Neural cell (in vitro differentiated cells): ENCODE results near the gene CYB561. TPM values are rescaled to one million over a fixed set of nuclear protein-coding genes. Genes with fewer than 3 reads are reported as not detected.
A peak's percentile ranks its signal among the peaks of the same experiment; 100 is the strongest.

Experiments used
- H2AFZ ChIP-seq: fragments of 200-600, 300-800 bp; sonication (generic), shearing (Covaris generic); 2 replicates; pipeline ENCODE4 v1.6.0; 2014; ENCODE audit warnings: low read depth, mild to moderate bottlenecking, antibody characterized with exemption, low read length, moderate library complexity
- H3F3A ChIP-seq: fragments of 200-600 bp; shearing (Covaris generic); 2 replicates; pipeline ENCODE4 v1.6.1; 2016; ENCODE audit warnings: mild to moderate bottlenecking, moderate library complexity, mixed read lengths, antibody characterized with exemption, low read length; ENCODE audit not compliant: insufficient read depth, poor library complexity, severe bottlenecking
- H3K27ac ChIP-seq: fragments of 200-600, 300-800 bp; sonication (generic), shearing (Covaris generic); 2 replicates; pipeline ENCODE4 v1.5.1; 2014; ENCODE audit warnings: mild to moderate bottlenecking, low read length, moderate library complexity
- H3K27me3 ChIP-seq: fragments of 300-800, 200-600 bp; sonication (generic), shearing (Covaris generic); 2 replicates; pipeline ENCODE4 v1.6.0; 2014; ENCODE audit warnings: mild to moderate bottlenecking, low read depth, low read length, moderate library complexity; ENCODE audit not compliant: insufficient read depth
- H3K36me3 ChIP-seq: fragments of 300-800, 200-600 bp; sonication (generic), shearing (Covaris generic); 2 replicates; pipeline ENCODE4 v1.5.1; 2014; ENCODE audit warnings: mild to moderate bottlenecking, antibody characterized with exemption, low read length, moderate library complexity; ENCODE audit not compliant: insufficient read depth
- H3K4me2 ChIP-seq: fragments of 300-800, 200-600 bp; sonication (generic), shearing (Covaris generic); 2 replicates; pipeline ENCODE4 v1.6.0; 2014; ENCODE audit warnings: mild to moderate bottlenecking, low read length
- H3K4me3 ChIP-seq: fragments of 300-800, 200-600 bp; sonication (generic), shearing (Covaris generic); 2 replicates; pipeline ENCODE4 v1.5.1; 2014; ENCODE audit warnings: mild to moderate bottlenecking, low read length, moderate library complexity
- H3K79me2 ChIP-seq: fragments of 200-600 bp; shearing (Covaris generic); replicated peaks from 2 replicates; pipeline ENCODE4 v1.6.0; 2014; ENCODE audit warnings: mild to moderate bottlenecking, low read length, moderate library complexity; ENCODE audit not compliant: insufficient read depth
- H3K9ac ChIP-seq: fragments of 300-800, 200-600 bp; sonication (generic), shearing (Covaris generic); 2 replicates; pipeline ENCODE4 v1.6.1; 2016; ENCODE audit warnings: mild to moderate bottlenecking, low read length, mixed read lengths
- H3K9me2 ChIP-seq: fragments of 200-600 bp; shearing (Covaris generic); 2 replicates; pipeline ENCODE4 v1.6.1; 2016; ENCODE audit warnings: mild to moderate bottlenecking, low read length, mixed read lengths; ENCODE audit not compliant: insufficient read depth
- H3K9me3 ChIP-seq: fragments of 200-600, 300-800 bp; sonication (generic), shearing (Covaris generic); 2 replicates; pipeline ENCODE4 v1.6.1; 2016; ENCODE audit warnings: mild to moderate bottlenecking, mixed run types, low read length, moderate library complexity, mixed read lengths
- H4K20me1 ChIP-seq: fragments of 200-600 bp; shearing (Covaris generic); 2 replicates; pipeline ENCODE4 v1.6.1; 2016; ENCODE audit warnings: mild to moderate bottlenecking, mixed run types; ENCODE audit not compliant: insufficient read depth
- EP300 ChIP-seq: fragments of 450-650 bp; conservative IDR thresholded peaks from 2 replicates; pipeline ENCODE4 v1.6.1; 2014; ENCODE audit warnings: antibody characterized with exemption, mild to moderate bottlenecking, moderate library complexity; ENCODE audit not compliant: poor library complexity, severe bottlenecking
- EZH2 ChIP-seq: fragments of 200-600, 300-800 bp; shearing (Covaris generic), sonication (generic); IDR thresholded peaks from 2 replicates; pipeline ENCODE4 v1.6.1; 2014; ENCODE audit warnings: antibody characterized with exemption, low read length, borderline replicate concordance, mild to moderate bottlenecking; ENCODE audit not compliant: insufficient read depth, poor library complexity, severe bottlenecking
- MXI1 ChIP-seq: fragments of 450-650 bp; conservative IDR thresholded peaks from 2 replicates; pipeline ENCODE4 v1.6.1; 2014; ENCODE audit warnings: antibody characterized with exemption, mild to moderate bottlenecking; ENCODE audit not compliant: poor library complexity, severe bottlenecking
- POLR2AphosphoS5 ChIP-seq: IDR thresholded peaks from 2 replicates; pipeline ENCODE4 v1.6.1; 2012
- RAD21 ChIP-seq: fragments of 450-650 bp; conservative IDR thresholded peaks from 2 replicates; pipeline ENCODE4 v1.6.1; 2014; ENCODE audit warnings: antibody characterized with exemption, mild to moderate bottlenecking, moderate library complexity
- SMC3 ChIP-seq: fragments of 450-650 bp; conservative IDR thresholded peaks from 2 replicates; pipeline ENCODE4 v1.6.1; 2014; ENCODE audit warnings: antibody characterized with exemption, mild to moderate bottlenecking, moderate library complexity; ENCODE audit not compliant: poor library complexity
- TAF1 ChIP-seq: IDR thresholded peaks from 2 replicates; pipeline ENCODE4 v1.6.1; 2012; ENCODE audit warnings: low read depth
- polyA plus RNA-seq: library from polyadenylated mRNA; depleted of rRNA; stranded (reverse); fragments of >200 nt; gene quantifications from 2 replicates; pipeline ENCODE4 v1.2.3, GENCODE V29; 2014
- TF ChIP-seq, protein P1 (sequence below): IDR thresholded peaks from 2 replicates; pipeline ENCODE4 v1.6.1; 2012; ENCODE audit warnings: borderline replicate concordance
- TF ChIP-seq, protein P2 (sequence below): fragments of 450-650 bp; IDR thresholded peaks from 2 replicates; pipeline ENCODE4 v1.5.1; 2014; ENCODE audit warnings: antibody characterized with exemption, mild to moderate bottlenecking, moderate library complexity; ENCODE audit not compliant: poor library complexity, severe bottlenecking

The CYB561 gene
- polyA plus RNA-seq, 1 donor from 2014 or later: 15.7 TPM

DNA sequence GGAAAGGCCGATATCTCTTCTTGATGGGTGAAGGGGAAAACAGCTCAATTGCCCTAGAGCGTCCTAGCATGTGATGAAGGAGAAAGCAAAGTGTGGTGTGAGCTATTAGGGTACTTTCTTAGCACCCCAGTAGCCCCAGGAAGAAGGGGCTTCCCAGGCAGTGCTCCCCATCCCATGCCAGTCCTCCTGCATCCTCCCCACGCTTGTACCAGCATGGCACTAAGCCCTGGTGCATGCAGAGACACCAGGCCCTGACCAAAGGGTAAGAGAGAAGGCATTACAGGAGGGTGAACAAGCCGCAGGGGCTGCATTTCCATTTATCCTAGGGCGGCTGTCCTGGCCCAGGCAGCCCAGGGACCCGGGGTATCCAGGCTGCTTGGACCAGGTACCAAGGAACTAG is 3.1 kb downstream of the CYB561 start:
- Histone ChIP-seq H3K36me3 (no peaks in the 10 kb centered on the region), H2AFZ (no peak overlapping the region), H3K9me3 (no peaks in the 10 kb centered on the region)

DNA sequence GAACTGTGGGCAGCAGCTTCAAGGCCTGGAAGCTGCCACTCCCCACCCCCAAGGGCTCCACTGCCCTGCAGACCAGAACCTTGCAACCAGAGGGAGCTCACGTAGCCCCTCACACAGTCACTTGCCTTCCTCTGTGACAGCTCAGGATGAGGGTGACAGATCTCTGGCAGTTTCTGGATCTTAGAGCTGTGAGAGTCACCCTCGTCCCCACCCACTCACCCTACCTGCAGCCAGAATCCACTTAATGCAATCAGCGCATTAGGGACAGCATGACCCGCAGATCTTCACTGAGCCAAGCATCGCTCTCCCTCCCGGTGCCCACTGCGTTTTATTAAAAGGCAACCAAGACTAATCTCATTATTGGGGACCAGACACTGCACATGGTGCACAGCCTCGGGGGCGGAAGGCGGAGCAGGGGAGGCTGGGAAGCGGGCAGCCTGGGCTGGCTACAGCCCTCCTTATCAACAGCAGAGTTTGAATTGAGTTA is 3.5 kb downstream of the CYB561 start:
- Histone ChIP-seq H3K27ac (no peak overlapping the region), H3K4me2 (no peak overlapping the region)

More for the DNA sequence above, 3.1 kb downstream of the CYB561 start:
- Histone ChIP-seq H3K9ac (no peak overlapping the region), H3K9me2 (no peaks in the 10 kb centered on the region), H3K79me2 (no peaks in the 10 kb centered on the region), H3F3A (no peaks in the 10 kb centered on the region), H4K20me1 (no peaks in the 10 kb centered on the region), H3K4me2 (no peak overlapping the region), H3K27ac (no peak overlapping the region), H3K4me3 (no peak overlapping the region), H3K27me3 (no peaks in the 10 kb centered on the region)
- no peak for TF ChIP-seq EZH2
- TF ChIP-seq RAD21: no peak
- TF ChIP-seq TAF1: no peak
- TF ChIP-seq MXI1: no peak
- no peak for TF ChIP-seq POLR2AphosphoS5
- no peak for TF ChIP-seq EP300

DNA sequence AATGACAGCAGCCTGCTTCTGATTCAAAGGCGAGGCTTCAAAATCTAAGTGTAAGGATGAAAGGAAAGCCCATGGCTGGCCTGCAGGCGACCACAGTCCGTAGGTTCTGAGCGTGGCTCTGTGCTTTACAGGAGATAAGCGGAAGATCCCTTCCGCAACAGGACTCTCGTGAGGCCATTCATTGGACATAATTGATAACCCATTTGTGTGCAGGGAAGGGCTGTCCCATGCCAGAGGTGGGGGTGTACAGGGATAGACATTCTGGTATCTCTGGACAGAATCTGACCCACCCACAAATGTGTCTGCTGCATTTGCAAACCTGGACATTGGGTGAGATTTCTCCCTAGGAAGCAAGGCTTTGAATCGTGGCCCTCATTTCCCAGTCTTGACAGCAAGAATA is 4.0 kb downstream of the CYB561 start:
- no peaks in the 10 kb centered on the region for H3K36me3 ChIP-seq
- H3K9ac ChIP-seq: no peak overlapping the region
- H3K27ac ChIP-seq: no peak overlapping the region
- H4K20me1 ChIP-seq: no peaks in the 10 kb centered on the region
- no peak for TF ChIP-seq EZH2
- no peak for TF ChIP-seq SMC3
- TF ChIP-seq EP300: no peak
- TF ChIP-seq MXI1: no peak
- TF ChIP-seq, protein P1, sequence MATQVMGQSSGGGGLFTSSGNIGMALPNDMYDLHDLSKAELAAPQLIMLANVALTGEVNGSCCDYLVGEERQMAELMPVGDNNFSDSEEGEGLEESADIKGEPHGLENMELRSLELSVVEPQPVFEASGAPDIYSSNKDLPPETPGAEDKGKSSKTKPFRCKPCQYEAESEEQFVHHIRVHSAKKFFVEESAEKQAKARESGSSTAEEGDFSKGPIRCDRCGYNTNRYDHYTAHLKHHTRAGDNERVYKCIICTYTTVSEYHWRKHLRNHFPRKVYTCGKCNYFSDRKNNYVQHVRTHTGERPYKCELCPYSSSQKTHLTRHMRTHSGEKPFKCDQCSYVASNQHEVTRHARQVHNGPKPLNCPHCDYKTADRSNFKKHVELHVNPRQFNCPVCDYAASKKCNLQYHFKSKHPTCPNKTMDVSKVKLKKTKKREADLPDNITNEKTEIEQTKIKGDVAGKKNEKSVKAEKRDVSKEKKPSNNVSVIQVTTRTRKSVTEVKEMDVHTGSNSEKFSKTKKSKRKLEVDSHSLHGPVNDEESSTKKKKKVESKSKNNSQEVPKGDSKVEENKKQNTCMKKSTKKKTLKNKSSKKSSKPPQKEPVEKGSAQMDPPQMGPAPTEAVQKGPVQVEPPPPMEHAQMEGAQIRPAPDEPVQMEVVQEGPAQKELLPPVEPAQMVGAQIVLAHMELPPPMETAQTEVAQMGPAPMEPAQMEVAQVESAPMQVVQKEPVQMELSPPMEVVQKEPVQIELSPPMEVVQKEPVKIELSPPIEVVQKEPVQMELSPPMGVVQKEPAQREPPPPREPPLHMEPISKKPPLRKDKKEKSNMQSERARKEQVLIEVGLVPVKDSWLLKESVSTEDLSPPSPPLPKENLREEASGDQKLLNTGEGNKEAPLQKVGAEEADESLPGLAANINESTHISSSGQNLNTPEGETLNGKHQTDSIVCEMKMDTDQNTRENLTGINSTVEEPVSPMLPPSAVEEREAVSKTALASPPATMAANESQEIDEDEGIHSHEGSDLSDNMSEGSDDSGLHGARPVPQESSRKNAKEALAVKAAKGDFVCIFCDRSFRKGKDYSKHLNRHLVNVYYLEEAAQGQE: no peak
- no peak for TF ChIP-seq TAF1
- TF ChIP-seq POLR2AphosphoS5: no peak
- TF ChIP-seq, protein P2, sequence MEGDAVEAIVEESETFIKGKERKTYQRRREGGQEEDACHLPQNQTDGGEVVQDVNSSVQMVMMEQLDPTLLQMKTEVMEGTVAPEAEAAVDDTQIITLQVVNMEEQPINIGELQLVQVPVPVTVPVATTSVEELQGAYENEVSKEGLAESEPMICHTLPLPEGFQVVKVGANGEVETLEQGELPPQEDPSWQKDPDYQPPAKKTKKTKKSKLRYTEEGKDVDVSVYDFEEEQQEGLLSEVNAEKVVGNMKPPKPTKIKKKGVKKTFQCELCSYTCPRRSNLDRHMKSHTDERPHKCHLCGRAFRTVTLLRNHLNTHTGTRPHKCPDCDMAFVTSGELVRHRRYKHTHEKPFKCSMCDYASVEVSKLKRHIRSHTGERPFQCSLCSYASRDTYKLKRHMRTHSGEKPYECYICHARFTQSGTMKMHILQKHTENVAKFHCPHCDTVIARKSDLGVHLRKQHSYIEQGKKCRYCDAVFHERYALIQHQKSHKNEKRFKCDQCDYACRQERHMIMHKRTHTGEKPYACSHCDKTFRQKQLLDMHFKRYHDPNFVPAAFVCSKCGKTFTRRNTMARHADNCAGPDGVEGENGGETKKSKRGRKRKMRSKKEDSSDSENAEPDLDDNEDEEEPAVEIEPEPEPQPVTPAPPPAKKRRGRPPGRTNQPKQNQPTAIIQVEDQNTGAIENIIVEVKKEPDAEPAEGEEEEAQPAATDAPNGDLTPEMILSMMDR: no peak
- no peak for TF ChIP-seq RAD21
- H3K27me3 ChIP-seq: no peaks in the 10 kb centered on the region
- no peaks in the 10 kb centered on the region for H3F3A ChIP-seq
- H3K4me3 ChIP-seq: no peak overlapping the region
- no peaks in the 10 kb centered on the region for H3K9me2 ChIP-seq
- H2AFZ ChIP-seq: no peak overlapping the region
- no peak overlapping the region for H3K4me2 ChIP-seq
- no peaks in the 10 kb centered on the region for H3K9me3 ChIP-seq
- no peaks in the 10 kb centered on the region for H3K79me2 ChIP-seq

More for the DNA sequence above, 3.5 kb downstream of the CYB561 start:
- no peaks in the 10 kb centered on the region for H3F3A ChIP-seq
- H3K36me3 ChIP-seq: no peaks in the 10 kb centered on the region
- no peak overlapping the region for H3K4me3 ChIP-seq
- H3K27me3 ChIP-seq: no peaks in the 10 kb centered on the region
- H3K79me2 ChIP-seq: no peaks in the 10 kb centered on the region
- H4K20me1 ChIP-seq: no peaks in the 10 kb centered on the region
- H3K9ac ChIP-seq: no peak overlapping the region
- no peak overlapping the region for H2AFZ ChIP-seq
- TF ChIP-seq SMC3: peak; percentile 31
- no peak for TF ChIP-seq POLR2AphosphoS5
- no peak for TF ChIP-seq MXI1
- no peak for TF ChIP-seq RAD21
- no peak for TF ChIP-seq EZH2
- TF ChIP-seq, protein P2: peak; percentile 32
- no peak for TF ChIP-seq EP300
- no peaks in the 10 kb centered on the region for H3K9me2 ChIP-seq
- H3K9me3 ChIP-seq: no peaks in the 10 kb centered on the region
